Right lobe of liver (tissue), 4 donors: ENCODE data around the gene KCNMA1.

Source experiments
- POLR2A ChIP-seq: fragments of 450-650 bp; IDR thresholded peaks from one replicate; pipeline ENCODE4 v1.6.1; 2017; ENCODE audit warnings: antibody characterized with exemption, mild to moderate bottlenecking
- TF ChIP-seq, protein P1 (sequence below), 4 donors: fragments of 200-600 bp in 3 of 4; fragments of 450-650 bp in 1 of 4; IDR thresholded peaks; one replicate each; pipeline versions ENCODE4 v1.5.1 to v1.8.0; 2016 to 2022; ENCODE audit warnings: antibody characterized with exemption in 4 of 4, mild to moderate bottlenecking in 2 of 4
- donor health status: DM: no; HTN: no; CAD: no.
- donor health status: DM: no; HTN: no; CAD: no.
- donor health status: DM: no; HTN: yes; CAD: no.

DNA sequence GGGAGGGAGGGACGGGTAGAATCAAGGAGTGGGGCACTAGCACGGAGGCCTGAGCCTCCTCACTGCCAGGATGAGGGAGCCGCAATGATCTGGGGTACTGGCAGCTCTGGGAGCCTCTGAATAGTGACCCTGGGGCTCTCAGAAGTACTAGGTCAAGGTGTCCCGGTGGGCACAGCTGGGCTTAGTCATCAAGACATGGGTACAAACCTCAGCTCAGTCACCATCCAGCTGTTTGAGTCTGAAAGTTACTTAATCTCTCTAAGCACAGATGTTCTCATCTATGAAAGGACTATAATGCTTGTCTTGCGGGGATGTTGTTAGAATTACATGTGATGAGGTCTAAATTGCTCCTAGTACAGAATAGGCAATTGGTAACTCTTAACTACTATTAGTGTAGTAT lies 276.8 kb downstream of the KCNMA1 start:
- TF ChIP-seq POLR2A, result no peak
- TF ChIP-seq, protein P1, sequence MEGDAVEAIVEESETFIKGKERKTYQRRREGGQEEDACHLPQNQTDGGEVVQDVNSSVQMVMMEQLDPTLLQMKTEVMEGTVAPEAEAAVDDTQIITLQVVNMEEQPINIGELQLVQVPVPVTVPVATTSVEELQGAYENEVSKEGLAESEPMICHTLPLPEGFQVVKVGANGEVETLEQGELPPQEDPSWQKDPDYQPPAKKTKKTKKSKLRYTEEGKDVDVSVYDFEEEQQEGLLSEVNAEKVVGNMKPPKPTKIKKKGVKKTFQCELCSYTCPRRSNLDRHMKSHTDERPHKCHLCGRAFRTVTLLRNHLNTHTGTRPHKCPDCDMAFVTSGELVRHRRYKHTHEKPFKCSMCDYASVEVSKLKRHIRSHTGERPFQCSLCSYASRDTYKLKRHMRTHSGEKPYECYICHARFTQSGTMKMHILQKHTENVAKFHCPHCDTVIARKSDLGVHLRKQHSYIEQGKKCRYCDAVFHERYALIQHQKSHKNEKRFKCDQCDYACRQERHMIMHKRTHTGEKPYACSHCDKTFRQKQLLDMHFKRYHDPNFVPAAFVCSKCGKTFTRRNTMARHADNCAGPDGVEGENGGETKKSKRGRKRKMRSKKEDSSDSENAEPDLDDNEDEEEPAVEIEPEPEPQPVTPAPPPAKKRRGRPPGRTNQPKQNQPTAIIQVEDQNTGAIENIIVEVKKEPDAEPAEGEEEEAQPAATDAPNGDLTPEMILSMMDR (IDR thresholded peaks at IDR 0.05), result no peak
